ENCODE results near the gene LRP5.

Gene LRP5

GRCh38 chr11:68463714-68464113, 151.3 kb downstream of the LRP5 start:
- Histone ChIP-seq H3K27ac (ENCODE audit: low read depth, low read length) (no peak overlapping the region), H3K4ac (ENCODE audit: low read depth, low read length) (no peak overlapping the region), H3K56ac (ENCODE audit: low read length) (no peak overlapping the region), H2AK5ac (ENCODE audit: low read length) (no peak overlapping the region), H3K23ac (ENCODE audit: low read length) (no peak overlapping the region), H3K4me1 (ENCODE audit: control insufficient read depth, low read depth, low read length) (peaks cover 8% of the 10 kb centered on the region), H3K4me3 (ENCODE audit: low read length) (no peak overlapping the region), H3K9ac (ENCODE audit: low read length) (no peak overlapping the region), H2BK120ac (ENCODE audit: low read depth, low read length) (no peak overlapping the region), H2BK5ac (ENCODE audit: low read length) (no peak overlapping the region), H3K27me3 (ENCODE audit: insufficient read depth, low read length, poor library complexity) (no peaks in the 10 kb centered on the region), H3K79me2 (ENCODE audit: control insufficient read depth, insufficient read depth, low read length) (peaks cover 77% of the 10 kb centered on the region), H3K4me2 (ENCODE audit: low read length) (no peak overlapping the region), H4K8ac (ENCODE audit: low read depth, low read length) (no peak overlapping the region), H3K36me3 (ENCODE audit: control insufficient read depth, insufficient read depth, low read length) (no peaks in the 10 kb centered on the region), H3K79me1 (ENCODE audit: low read length) (no peaks in the 10 kb centered on the region), H3K18ac (ENCODE audit: low read length) (no peak overlapping the region), H4K5ac (ENCODE audit: low read length) (no peak overlapping the region), H2BK15ac (replicated peaks; ENCODE audit: low read depth) (no peak overlapping the region)
- no CpG with 5 or more reads among the region's 1 CpG for WGBS (ENCODE audit: extremely low coverage, insufficient coverage, low lambda C conversion rate)
- DNase-seq: no peak

GRCh38 chr11:68467201-68467834, 154.9 kb downstream of the LRP5 start:
- H3K56ac ChIP-seq (ENCODE audit: low read length): no peak overlapping the region
- H3K4me1 ChIP-seq (ENCODE audit: control insufficient read depth, low read depth, low read length): peaks cover 17% of the 10 kb centered on the region

GRCh38 chr11:68468217-68468828, 155.9 kb downstream of the LRP5 start:
- H3K4me2 ChIP-seq (ENCODE audit: low read length): no peak overlapping the region
- peaks cover 5% of the 10 kb centered on the region for H3K36me3 ChIP-seq (ENCODE audit: control insufficient read depth, insufficient read depth, low read length)
- whole genome bisulfite sequencing (ENCODE audit: extremely low coverage, insufficient coverage, low lambda C conversion rate): no CpG with 5 or more reads among the region's 3 CpGs
- H2BK120ac ChIP-seq (ENCODE audit: low read depth, low read length): no peak overlapping the region
- H3K18ac ChIP-seq (ENCODE audit: low read length): no peak overlapping the region
- no peaks in the 10 kb centered on the region for H3K27me3 ChIP-seq (ENCODE audit: insufficient read depth, low read length, poor library complexity)
- H3K4me1 ChIP-seq (ENCODE audit: control insufficient read depth, low read depth, low read length): peaks cover 15% of the 10 kb centered on the region
- H3K79me2 ChIP-seq (ENCODE audit: control insufficient read depth, insufficient read depth, low read length): peaks cover 96% of the 10 kb centered on the region
- H2BK15ac ChIP-seq (replicated peaks; ENCODE audit: low read depth): no peak overlapping the region
- no peak overlapping the region for H4K5ac ChIP-seq (ENCODE audit: low read length)
- H3K23ac ChIP-seq (ENCODE audit: low read length): no peak overlapping the region
- H4K8ac ChIP-seq (ENCODE audit: low read depth, low read length): no peak overlapping the region
- no peak overlapping the region for H3K4ac ChIP-seq (ENCODE audit: low read depth, low read length)
- H2BK5ac ChIP-seq (ENCODE audit: low read length): no peak overlapping the region
- peak overlapping the region; percentile 9 for H3K9ac ChIP-seq (ENCODE audit: low read length)
- H2AK5ac ChIP-seq (ENCODE audit: low read length): no peak overlapping the region
- H3K56ac ChIP-seq (ENCODE audit: low read length): no peak overlapping the region
- DNase-seq: no peak
- no peak overlapping the region for H3K27ac ChIP-seq (ENCODE audit: low read depth, low read length)
- H3K4me3 ChIP-seq (ENCODE audit: low read length): no peak overlapping the region
- peaks cover 8% of the 10 kb centered on the region for H3K79me1 ChIP-seq (ENCODE audit: low read length)

More at GRCh38 chr11:68467201-68467834, 154.9 kb downstream of the LRP5 start:
- Histone ChIP-seq H4K5ac (ENCODE audit: low read length) (no peak overlapping the region), H3K4me2 (ENCODE audit: low read length) (no peak overlapping the region), H3K36me3 (ENCODE audit: control insufficient read depth, insufficient read depth, low read length) (peaks cover 5% of the 10 kb centered on the region), H3K27ac (ENCODE audit: low read depth, low read length) (no peak overlapping the region), H3K27me3 (ENCODE audit: insufficient read depth, low read length, poor library complexity) (no peaks in the 10 kb centered on the region), H2BK15ac (replicated peaks; ENCODE audit: low read depth) (no peak overlapping the region), H3K18ac (ENCODE audit: low read length) (no peak overlapping the region), H3K79me1 (ENCODE audit: low read length) (peaks cover 8% of the 10 kb centered on the region), H3K9ac (ENCODE audit: low read length) (no peak overlapping the region), H4K8ac (ENCODE audit: low read depth, low read length) (no peak overlapping the region), H3K23ac (ENCODE audit: low read length) (no peak overlapping the region), H3K79me2 (ENCODE audit: control insufficient read depth, insufficient read depth, low read length) (peaks cover 97% of the 10 kb centered on the region), H3K4ac (ENCODE audit: low read depth, low read length) (no peak overlapping the region), H3K4me3 (ENCODE audit: low read length) (no peak overlapping the region), H2BK120ac (ENCODE audit: low read depth, low read length) (no peak overlapping the region), H2BK5ac (ENCODE audit: low read length) (no peak overlapping the region), H2AK5ac (ENCODE audit: low read length) (no peak overlapping the region)
- no peak for DNase-seq
- WGBS (ENCODE audit: extremely low coverage, insufficient coverage, low lambda C conversion rate): no CpG with 5 or more reads among the region's 8 CpGs

GRCh38 chr11:68469122-68469521, 156.7 kb downstream of the LRP5 start:
- no CpG with 5 or more reads among the region's 2 CpGs for WGBS (ENCODE audit: extremely low coverage, insufficient coverage, low lambda C conversion rate)
- peak; percentile 61 for DNase-seq

GRCh38 chr11:68469642-68470041, 157.3 kb downstream of the LRP5 start:
- no peak overlapping the region for H4K5ac ChIP-seq (ENCODE audit: low read length)
- H2BK5ac ChIP-seq (ENCODE audit: low read length): no peak overlapping the region
- DNase-seq: no peak
- H3K4ac ChIP-seq (ENCODE audit: low read depth, low read length): no peak overlapping the region
- no peak overlapping the region for H2BK15ac ChIP-seq (replicated peaks; ENCODE audit: low read depth)
- H3K56ac ChIP-seq (ENCODE audit: low read length): no peak overlapping the region
- H3K4me1 ChIP-seq (ENCODE audit: control insufficient read depth, low read depth, low read length): peaks cover 15% of the 10 kb centered on the region
- no peak overlapping the region for H3K23ac ChIP-seq (ENCODE audit: low read length)
- H3K4me3 ChIP-seq (ENCODE audit: low read length): no peak overlapping the region
- H2AK5ac ChIP-seq (ENCODE audit: low read length): no peak overlapping the region
- H3K18ac ChIP-seq (ENCODE audit: low read length): no peak overlapping the region
- no peak overlapping the region for H4K8ac ChIP-seq (ENCODE audit: low read depth, low read length)
- peaks cover 5% of the 10 kb centered on the region for H3K36me3 ChIP-seq (ENCODE audit: control insufficient read depth, insufficient read depth, low read length)
- H3K9ac ChIP-seq (ENCODE audit: low read length): no peak overlapping the region
- peaks cover 92% of the 10 kb centered on the region for H3K79me2 ChIP-seq (ENCODE audit: control insufficient read depth, insufficient read depth, low read length)
- no CpG with 5 or more reads among the region's 1 CpG for WGBS (ENCODE audit: extremely low coverage, insufficient coverage, low lambda C conversion rate)
- peaks cover 8% of the 10 kb centered on the region for H3K79me1 ChIP-seq (ENCODE audit: low read length)
- H3K4me2 ChIP-seq (ENCODE audit: low read length): no peak overlapping the region
- H3K27ac ChIP-seq (ENCODE audit: low read depth, low read length): no peak overlapping the region
- H3K27me3 ChIP-seq (ENCODE audit: insufficient read depth, low read length, poor library complexity): no peaks in the 10 kb centered on the region
- H2BK120ac ChIP-seq (ENCODE audit: low read depth, low read length): no peak overlapping the region

More at GRCh38 chr11:68469122-68469521, 156.7 kb downstream of the LRP5 start:
- Histone ChIP-seq H2BK5ac (ENCODE audit: low read length) (no peak overlapping the region), H3K4ac (ENCODE audit: low read depth, low read length) (no peak overlapping the region), H2BK120ac (ENCODE audit: low read depth, low read length) (no peak overlapping the region), H3K27ac (ENCODE audit: low read depth, low read length) (no peak overlapping the region), H3K23ac (ENCODE audit: low read length) (no peak overlapping the region), H3K79me1 (ENCODE audit: low read length) (peaks cover 8% of the 10 kb centered on the region), H3K56ac (ENCODE audit: low read length) (no peak overlapping the region), H3K36me3 (ENCODE audit: control insufficient read depth, insufficient read depth, low read length) (peaks cover 5% of the 10 kb centered on the region), H3K79me2 (ENCODE audit: control insufficient read depth, insufficient read depth, low read length) (peaks cover 96% of the 10 kb centered on the region), H3K9ac (ENCODE audit: low read length) (no peak overlapping the region), H3K4me3 (ENCODE audit: low read length) (no peak overlapping the region), H3K27me3 (ENCODE audit: insufficient read depth, low read length, poor library complexity) (no peaks in the 10 kb centered on the region), H2AK5ac (ENCODE audit: low read length) (no peak overlapping the region), H3K4me2 (ENCODE audit: low read length) (no peak overlapping the region), H3K4me1 (ENCODE audit: control insufficient read depth, low read depth, low read length) (peaks cover 15% of the 10 kb centered on the region), H4K5ac (ENCODE audit: low read length) (no peak overlapping the region), H4K8ac (ENCODE audit: low read depth, low read length) (no peak overlapping the region), H3K18ac (ENCODE audit: low read length) (no peak overlapping the region), H2BK15ac (replicated peaks; ENCODE audit: low read depth) (no peak overlapping the region)
